Measurements from ENCODE around the gene ADARB2.
"Not testable (repeated sequence)": the region's sequence is repeated elsewhere in the genome, so short reads cannot be mapped to it uniquely, and the experiment has no call there.

Gene ADARB2
- total RNA-seq: 0 reads per million in 2 donors

- no peak for DNase-seq
These were observed at the start of gene ADARB2 for GRCh38 chr10:1737222-1738061. Gene ADARB2 (minus strand): TSS chr10:1737525.

GRCh38 chr10:1785835-1786234, 48.5 kb upstream of the ADARB2 start:
- DNase-seq: no peak

GRCh38 chr10:1782841-1783240, 45.5 kb upstream of the ADARB2 start:
- no peak for DNase-seq

GRCh38 chr10:1779796-1780195, 42.5 kb upstream of the ADARB2 start:
- no peak for DNase-seq

- no peak for DNase-seq
These were observed 41.1 kb upstream of the ADARB2 start for GRCh38 chr10:1778375-1778969.

GRCh38 chr10:1776127-1776662, 38.9 kb upstream of the ADARB2 start:
- DNase-seq: no peak

- DNase-seq: no peak
These were observed 37.5 kb upstream of the ADARB2 start for GRCh38 chr10:1774796-1775195.

GRCh38 chr10:1773204-1773603, 35.9 kb upstream of the ADARB2 start:
- not testable (repeated sequence) for DNase-seq

GRCh38 chr10:1766049-1766448, 28.7 kb upstream of the ADARB2 start:
- DNase-seq: no peak

GRCh38 chr10:1762076-1762475, 24.8 kb upstream of the ADARB2 start:
- no peak for DNase-seq

GRCh38 chr10:1754506-1755153, 17.3 kb upstream of the ADARB2 start:
- DNase-seq: no peak

GRCh38 chr10:1752153-1752552, 14.8 kb upstream of the ADARB2 start:
- no peak for DNase-seq

- DNase-seq: no peak
These were observed 10.3 kb upstream of the ADARB2 start for GRCh38 chr10:1747590-1748157.

- no peak for DNase-seq
These were observed 9.5 kb upstream of the ADARB2 start for GRCh38 chr10:1746796-1747195.

GRCh38 chr10:1745780-1746456, 8.6 kb upstream of the ADARB2 start:
- no peak for DNase-seq

- no peak for DNase-seq
These were observed 7.2 kb upstream of the ADARB2 start for GRCh38 chr10:1744524-1744923.

GRCh38 chr10:1743141-1743540, 5.8 kb upstream of the ADARB2 start:
- no peak for DNase-seq

GRCh38 chr10:1741450-1741849, 4.1 kb upstream of the ADARB2 start:
- DNase-seq: no peak

GRCh38 chr10:1739751-1740150, 2.4 kb upstream of the ADARB2 start:
- DNase-seq: no peak

GRCh38 chr10:1738950-1739349, 1.6 kb upstream of the ADARB2 start:
- no peak for DNase-seq

- DNase-seq: no peak
These were observed 428 bp downstream of the ADARB2 start for GRCh38 chr10:1736972-1737221.

GRCh38 chr10:1736144-1736971, 967 bp downstream of the ADARB2 start:
- DNase-seq: no peak
